ENCODE measurements around the gene TGFBR2. TPM values are rescaled to one million over a fixed set of nuclear protein-coding genes. Genes with fewer than 3 reads are reported as not detected.
"Not testable (repeated sequence)": the region's sequence is repeated elsewhere in the genome, so short reads cannot be mapped to it uniquely, and the experiment has no call there.

Gene TGFBR2
- total RNA-seq, 1 donor from 2014 or later = 14.6 TPM

DNA sequence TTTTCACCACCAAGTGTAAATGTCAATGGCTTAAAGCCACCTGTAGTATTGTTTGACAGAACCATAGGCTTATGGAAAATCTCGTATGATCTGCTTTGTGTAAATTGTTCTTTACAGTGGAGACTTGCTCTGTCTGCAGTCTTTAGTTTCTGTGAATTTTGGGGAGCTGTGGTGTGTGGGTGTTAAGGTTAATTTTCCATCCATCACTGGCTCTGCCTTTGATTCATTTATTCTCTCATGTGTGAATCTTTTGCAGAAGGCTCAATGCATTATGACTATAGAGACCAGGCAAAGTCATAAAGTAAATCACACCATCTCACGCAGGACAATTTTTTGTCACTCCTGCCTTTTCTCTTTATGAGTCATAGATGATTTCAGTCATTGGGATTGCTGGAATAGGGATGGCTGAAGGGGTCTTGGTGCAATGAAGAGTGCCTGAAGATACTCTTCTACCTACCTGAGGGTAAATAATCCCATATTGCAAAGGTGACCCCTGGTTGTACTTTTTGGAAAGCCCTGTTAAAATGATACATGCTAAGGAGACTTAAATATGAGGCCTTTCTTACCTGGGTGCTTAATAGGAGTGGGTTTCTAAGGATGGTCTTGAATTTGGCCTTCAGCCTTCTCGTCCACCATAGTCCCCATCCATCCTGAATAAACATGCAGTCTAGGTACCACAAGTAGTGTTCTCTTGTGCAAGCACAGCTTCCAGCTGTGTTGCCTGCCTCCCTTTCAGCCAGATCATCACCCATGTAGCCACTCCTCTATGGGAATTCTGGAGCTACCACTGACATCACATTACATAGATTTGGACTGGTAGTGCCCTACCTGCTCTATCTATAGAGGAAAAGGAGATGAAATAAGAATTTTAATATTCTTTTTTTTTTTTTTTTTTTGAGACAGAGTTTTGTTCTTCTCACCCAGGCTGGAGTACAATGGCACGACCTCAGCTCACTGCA lies 14.3 kb downstream of the TGFBR2 start:
- no peak for ATAC-seq

DNA sequence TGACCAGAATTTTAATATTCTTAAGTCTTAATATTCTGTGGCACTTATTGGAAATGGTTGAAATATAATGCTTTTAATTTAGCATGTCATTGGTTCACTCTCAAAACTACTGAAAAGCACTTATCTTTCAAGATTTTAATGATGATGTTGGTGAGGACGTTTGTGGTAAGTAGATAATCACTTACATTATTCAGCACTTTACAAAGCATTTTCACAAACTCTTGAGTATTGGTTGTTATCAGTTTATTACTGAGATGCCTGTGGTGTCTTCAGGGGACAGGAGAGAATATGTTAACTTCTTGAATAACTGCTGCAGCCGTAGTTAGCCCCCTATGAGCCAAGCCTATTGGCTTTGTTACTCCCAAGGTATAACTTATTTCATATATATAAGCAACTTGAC lies 15.2 kb downstream of the TGFBR2 start:
- no peak for ATAC-seq

DNA sequence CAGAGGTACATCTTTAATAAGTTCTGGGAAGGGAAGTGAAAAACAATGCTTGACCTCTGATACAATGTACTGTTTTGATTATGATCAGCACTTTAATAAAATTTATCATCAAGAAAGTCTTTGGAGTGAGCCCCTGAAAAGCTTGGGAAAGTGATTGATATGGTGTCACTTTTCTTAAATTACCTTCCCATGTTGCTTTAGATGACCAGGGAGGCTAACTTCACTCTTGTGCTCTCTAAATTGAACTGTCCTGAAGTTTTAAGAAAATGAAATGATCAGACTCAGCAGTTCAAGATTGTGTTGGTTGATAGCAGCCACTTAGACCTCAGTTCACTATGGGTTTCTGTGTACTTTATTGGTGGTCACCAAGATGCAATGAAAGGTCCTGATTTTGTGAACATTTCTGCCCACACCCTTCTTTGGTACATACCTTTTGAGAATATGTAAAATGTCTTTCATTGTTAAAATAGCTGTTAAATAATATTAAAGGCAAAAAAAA lies 15.7 kb downstream of the TGFBR2 start:
- no peak for ATAC-seq

DNA sequence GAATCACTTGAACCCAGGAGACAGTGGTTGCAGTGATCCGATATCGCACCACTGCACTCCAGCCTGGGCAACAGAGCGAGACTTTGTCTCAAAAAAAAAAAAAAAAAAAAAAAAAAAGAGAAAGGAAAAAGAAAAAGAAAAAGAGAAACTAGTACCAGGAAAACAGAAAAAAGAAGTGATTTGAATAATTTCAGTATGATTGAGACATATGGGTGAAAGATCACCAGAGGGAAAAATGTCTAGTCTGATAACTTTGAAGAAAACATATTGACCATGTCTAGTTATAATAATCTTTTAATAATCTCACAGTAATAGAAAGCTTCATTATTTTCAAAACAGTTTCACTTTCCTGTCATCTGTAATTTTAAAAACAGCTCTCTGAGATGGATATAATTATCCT lies 16.4 kb downstream of the TGFBR2 start:
- no peak for ATAC-seq

DNA sequence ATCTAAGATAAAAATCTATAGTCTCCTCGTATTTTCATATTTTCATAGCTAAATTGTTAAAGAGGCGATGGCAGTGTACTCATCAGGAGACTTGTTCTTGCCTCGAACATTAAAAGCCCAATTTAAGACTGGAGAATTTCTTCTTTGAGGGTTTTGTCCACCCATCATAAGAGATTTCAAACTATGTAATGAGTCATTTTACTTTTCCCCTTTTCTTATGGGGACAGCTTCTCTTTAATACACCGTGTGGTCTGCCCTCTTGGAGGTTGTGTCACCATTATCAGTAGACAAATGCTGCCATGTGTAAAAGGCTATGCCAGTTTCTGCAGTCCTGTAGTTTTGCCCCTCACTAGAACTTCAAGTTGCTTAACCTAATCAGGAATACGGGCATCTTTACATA lies 16.9 kb downstream of the TGFBR2 start:
- no peak for ATAC-seq

DNA sequence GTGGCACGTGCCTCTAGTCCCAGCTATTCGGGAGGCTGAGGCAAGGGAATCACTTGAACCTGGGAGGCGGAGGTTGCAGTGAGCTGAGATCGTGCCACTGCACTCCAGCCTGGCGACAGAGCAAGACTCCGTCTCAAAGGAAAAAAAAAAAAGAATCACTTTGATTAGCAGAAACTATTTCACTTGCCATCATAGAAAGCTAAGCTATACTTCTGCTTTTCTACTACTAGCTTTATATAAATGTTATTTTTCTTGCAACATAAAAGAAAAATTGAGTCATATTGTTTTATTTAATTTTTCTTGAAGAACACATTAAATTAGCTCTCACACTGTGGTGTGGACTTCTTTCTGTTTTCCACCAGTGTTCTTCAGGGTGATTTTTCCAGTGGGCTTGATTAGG lies 18.1 kb downstream of the TGFBR2 start:
- not testable (repeated sequence) for ATAC-seq

DNA sequence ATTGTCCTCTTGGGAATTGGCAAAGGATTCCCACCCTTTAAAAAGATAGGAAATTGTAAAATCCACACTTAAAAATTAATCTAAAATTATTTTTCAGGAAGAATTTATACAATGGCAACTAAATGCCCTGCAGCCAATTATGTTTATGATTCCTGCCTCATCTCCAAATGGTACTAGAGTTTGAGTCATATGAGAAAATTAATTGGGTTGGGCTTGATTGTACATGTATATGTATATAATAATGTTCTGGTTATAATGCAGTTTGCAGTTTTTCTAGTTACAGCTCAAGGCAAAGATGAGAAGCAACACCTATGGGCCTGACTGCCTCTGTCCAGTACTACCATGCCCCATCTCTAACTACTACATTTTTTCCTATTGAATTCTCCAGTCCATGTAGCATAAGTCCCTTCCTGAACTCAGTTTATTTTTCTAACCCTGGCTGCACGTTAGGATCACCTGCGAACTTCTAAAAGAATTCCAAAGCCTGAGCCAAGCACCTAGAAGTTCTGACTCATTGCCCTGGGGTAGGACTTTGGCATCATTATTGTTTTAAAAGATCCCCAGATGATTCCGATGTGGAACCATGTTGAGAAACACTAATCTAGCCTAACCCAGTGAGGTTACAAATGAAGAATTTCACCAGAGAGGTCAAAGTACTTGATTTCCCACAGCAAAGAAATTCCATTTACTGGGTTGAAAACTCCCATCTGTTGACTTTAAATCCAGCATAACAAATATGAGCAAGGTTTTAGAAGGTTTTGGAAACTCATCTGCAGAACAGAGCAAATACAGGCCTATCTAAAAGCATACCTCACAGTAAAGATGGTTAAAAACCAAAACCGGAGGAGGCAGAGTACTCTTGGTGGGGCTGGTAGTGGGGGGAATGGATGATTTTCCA lies 19.4 kb downstream of the TGFBR2 start:
- peak; percentile 80 for ATAC-seq

DNA sequence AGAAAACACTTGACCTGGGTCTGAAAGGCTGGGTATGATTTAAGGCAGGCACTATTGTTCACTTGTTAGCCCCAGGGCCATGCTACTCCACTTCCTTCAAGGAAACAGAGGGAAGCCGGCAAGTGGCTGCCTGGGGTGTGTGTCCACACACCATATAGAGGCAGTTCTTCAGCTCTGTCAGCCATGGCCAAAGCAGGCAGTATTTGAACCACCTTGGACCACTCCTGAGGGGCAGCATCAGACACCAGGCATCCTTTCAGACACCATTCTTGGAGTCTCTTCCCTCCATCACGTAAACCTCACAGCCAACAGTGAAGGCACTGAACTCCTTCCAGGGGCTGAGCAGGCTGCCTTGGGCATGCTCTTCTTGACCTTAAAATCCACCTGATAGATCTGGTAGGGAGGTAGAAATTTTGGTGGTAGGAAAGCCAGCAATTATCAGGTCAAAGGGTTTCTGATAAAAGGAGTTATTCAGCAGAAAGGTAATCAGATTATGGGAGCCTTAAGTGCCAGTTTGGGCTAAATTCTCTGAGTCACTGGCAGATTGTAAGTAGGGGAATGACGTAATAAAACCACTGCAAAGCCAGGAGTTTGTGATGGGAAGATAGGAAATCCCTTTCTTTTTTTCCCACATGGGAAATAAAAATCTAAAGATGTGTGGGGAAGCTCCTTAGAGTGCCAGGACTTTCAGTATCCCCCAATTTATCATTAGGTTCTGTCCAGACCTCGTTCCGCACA lies 20.2 kb downstream of the TGFBR2 start:
- peak; percentile 66 for ATAC-seq

DNA sequence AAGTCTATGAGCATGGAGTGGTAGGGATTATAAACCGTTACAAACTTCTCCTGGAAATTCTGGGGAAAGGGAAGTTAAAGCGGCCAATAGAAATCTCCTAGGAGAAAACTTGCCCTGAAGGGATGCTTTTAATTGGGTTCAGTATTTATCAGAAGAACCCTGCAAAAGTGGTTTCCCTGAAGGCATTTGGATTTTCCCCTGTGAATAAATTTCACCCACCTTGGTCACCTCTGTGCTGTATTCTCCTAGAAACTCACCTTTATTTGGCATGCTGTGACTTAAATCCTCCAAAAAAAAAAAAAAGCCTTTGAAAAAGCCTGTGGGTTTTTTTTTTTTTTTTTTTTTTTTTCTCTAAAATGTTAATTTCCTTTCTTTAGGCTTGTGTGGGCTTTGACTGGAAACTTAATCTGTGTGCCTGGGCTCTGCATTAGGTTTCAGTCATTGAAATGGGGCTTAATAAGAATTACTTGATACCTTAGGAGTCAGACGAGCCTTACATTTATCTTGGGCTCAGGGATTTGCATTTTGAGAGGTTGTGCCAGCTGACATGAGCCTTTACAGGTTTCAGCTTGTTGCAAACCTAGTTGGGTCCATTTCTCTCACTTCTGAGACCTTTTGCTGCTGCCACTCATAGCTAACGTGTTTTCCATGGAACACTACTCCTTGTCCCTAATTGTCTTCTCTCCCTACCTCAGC lies 22.0 kb downstream of the TGFBR2 start:
- ATAC-seq = peak; percentile 28

DNA sequence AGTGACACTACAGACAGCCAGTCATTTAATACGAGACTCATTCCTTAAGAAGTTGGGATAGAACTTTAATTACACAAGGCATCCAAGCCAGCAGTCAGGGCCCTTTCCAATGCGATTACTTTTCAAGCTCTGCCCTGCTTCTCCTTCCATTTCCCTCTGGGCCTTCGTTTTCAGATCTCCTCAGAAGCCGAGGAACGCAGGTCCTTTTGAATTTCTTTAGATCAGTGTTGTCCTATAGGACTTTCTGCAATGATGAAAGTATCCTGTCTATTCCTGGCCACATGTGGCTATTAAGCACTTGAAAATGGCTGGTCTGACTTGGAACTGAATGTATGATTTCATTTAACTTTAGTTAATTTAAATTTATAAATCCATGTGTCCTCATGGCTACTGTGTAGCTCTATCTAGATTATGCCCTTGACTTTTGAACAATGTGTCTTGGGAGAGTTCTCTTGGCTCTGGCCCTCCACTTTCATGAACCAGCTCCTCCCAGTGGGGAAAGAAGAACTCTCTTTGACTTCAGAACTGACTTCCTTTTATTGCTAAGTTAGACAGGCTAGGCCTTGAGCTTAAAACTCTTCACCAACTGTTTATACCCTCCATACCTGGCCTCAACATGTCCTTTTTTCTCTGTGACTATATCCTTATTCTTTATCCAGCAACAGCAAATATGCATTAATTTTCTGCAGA lies 22.6 kb downstream of the TGFBR2 start:
- ATAC-seq = peak; percentile 40

DNA sequence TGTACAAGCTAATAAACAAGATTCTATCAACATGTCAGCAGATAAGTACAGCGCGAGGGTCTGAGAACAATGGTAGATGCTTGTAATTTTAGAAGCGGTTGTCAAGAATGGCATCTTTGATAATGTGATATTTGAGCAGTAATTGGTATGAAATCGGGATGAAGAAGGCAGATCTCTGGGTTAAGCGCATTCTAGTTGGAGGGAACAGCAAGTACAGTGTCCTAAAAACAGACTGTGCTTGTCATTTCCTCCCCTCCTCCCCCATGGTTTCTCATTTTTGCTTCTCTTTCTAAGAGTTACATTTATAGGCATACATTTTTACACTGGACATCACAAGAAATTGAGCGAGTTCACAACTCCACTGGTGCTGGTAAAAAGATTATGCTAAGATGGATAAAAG lies 23.3 kb downstream of the TGFBR2 start:
- ATAC-seq = no peak

DNA sequence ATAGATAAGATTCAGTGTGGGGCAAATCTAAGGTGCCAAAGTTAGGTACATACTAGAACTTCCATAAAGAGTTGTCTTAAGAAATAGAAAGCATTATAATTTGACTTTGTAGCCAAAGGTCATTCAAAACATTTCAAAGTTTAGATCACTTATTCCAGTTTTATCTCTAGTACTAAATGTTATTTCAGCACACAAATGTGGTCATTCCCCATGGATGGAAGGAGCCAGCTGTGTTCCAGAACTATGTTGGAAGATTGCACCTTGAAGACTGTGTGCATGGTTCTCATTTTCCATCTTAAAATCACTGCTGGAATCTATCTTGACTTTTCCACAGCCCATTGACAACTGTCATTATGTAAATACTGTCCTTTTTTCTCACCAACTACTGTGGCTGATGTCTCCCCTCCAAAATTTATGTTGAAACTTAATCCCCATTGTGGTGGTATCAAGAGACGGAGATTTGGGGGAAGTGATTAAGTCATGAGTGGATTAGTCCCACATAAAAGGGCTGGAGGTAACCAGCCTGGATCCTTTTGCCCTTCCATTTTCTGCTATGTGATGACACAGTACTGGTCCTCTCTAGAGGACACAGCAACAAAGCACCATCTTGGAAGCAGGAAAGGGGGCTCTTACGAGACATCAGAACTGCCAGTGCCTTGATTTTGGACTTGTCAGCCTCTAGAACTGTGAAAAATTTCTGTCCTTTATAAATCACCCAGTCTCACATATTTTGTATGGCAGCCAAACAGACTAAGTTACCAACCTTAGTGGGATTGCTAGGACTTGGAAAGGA lies 24.0 kb downstream of the TGFBR2 start:
- no peak for ATAC-seq

DNA sequence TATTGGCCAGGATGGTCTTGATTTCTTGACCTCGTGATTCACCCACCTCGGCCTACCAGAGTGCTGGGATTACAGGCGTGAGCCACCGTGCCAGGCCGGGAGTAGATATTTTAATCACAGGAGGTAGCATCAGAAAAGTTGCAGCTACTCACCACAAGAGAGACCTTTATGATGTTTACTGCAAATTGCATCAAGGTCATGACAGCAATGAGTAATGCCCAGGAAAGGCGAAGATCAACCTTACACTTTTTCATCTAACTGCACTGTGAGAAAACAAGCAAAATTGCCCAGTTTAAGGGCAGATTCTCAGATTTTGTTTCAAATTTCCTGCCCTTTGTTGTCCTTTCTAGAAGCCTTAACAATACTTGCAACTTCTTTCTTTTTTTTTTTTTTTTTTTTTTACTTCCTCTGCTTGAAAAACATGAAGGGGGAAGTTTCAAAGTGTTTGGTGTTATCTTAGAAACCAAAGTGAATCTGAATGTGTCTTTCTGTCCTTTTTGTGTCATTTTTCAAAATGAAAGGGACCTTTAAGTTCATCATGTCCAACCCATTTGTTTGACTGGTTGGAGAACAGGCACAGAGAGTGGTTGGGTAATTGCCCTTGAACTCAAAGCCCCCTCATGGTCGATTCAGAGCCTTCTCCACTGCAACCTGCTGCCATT lies 25.0 kb downstream of the TGFBR2 start:
- no peak for ATAC-seq

DNA sequence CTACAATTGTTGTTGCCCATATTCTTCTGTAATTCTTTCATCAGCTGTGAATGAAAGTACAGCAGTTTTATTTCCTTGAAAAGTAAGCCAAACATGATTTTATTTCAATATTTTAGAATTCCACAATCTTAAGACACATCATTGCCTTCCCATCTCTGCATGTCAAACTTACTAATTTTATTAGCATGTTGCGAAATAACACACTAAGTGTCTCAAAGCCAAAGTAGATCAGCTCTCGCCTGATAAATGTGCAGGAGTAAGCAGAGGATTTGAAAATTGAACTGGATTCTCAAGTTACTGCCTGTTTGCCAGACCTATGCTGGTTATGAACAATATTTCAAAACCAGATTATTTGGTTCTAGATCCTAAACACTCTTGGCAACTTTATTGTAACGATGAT lies 25.7 kb downstream of the TGFBR2 start:
- ATAC-seq = peak; percentile 33

DNA sequence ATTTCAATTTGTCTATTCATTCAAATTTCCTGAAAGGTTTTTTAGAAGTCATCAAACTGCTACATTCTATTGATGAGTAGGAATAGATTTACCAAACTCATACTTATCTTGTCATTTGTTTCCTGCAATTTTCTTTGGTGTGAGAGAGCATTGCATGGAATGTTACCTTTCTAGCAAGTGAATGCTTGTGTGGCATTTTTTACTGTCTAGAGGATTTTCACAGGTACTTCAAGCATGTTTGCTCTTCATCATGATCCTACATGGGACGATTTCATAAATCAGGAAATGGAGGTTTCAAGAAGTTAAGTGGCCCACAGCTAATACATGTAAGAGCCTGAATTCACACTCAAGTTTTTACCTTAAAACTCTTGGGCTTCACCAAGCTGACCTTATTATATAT lies 26.1 kb downstream of the TGFBR2 start:
- ATAC-seq = no peak

DNA sequence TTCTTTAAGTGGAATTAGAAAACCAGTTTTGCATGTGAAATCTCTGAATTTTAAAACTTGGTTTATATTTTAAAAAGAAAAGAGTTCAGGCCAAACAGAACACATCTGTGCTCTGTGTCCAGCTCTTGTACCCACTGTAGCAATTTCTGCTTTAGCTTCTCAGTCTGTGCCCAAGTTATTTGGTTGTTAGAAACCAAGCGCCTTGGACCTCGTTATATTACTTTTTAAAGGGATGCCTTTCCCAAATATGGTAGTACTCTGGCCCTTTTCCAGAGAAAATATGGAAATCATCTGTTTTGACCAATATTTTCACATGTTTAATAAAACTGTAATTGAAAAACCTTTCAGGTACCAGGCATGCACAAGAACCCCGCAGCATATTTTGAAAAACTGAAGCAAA lies 27.3 kb downstream of the TGFBR2 start:
- no peak for ATAC-seq

DNA sequence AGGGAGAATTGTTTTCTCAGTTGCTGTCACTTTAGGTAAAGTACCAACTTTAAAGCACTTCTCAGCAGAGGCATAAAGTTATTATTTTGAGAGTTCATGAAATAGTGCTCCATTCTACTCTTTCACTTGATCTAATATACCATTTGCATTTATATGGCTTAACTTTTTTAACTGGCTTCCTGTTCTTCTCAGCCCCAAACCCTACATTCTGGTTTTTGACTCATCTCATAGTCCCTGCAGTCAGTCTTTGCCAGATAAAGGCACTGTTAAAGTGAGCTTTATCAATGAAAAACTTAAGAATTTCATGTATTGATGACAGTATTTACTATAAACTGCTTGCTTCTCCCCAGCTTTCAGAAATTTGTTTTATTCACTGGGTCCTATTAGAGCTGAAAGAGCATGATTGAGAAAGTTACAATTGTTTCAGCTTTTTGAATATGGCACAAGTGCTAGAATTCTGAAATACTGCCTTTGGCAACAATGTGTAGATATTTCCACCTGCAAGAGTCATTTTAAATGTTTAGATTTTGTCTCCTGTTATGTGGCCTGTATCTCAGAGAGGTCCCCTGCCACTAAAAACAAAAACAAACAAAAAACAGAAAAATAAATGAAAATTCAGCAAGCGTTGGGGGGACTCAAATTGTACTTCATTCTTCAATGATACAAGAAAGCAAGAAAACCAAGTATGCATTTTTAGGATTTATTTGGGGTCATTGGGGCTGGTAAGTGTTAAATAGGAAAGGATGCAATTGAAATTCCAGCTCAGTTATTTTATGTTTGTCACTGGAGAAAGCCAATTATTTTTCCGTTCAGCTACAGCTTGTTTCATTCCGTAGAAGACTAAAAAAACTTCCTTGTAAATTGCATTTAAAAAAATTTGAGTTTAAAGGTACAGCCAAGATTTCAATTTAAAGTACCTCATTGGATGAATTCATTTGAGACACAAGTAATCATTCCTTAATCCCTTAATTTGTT lies 28.6 kb downstream of the TGFBR2 start:
- no peak for ATAC-seq

All from esophagus mucosa (tissue), 1 donor.